Ovary (tissue), 9 donors: ENCODE measurements around the gene FAM193A. TPM values are rescaled to one million over a fixed set of nuclear protein-coding genes. Genes with fewer than 3 reads are reported as not detected.

ENCODE experiments used
- DNase-seq, 5 donors: peaks; one replicate each; pipeline ENCODE4 v3.0.0-alpha.2; 2019 to 2020
- H3K27ac ChIP-seq, 2 donors: fragments of 200-600 bp; one replicate each; pipeline versions ENCODE4 v1.5.1 to v1.8.0; 2019 to 2022
- H3K27me3 ChIP-seq: fragments of 200-600 bp; one replicate; pipeline ENCODE4 v1.8.0; 2022
- H3K36me3 ChIP-seq: fragments of 200-600 bp; sonication (generic); one replicate; pipeline ENCODE4 v1.5.1; 2019
- H3K4me1 ChIP-seq: one replicate; pipeline ENCODE4 v1.8.1; 2013; ENCODE audit warnings: mild to moderate bottlenecking, moderate library complexity; ENCODE audit not compliant: insufficient read depth
- H3K4me3 ChIP-seq: fragments of 200-600 bp; sonication (generic); one replicate; pipeline ENCODE4 v1.5.1; 2017
- H3K9me3 ChIP-seq, 2 donors: fragments of 200-600 bp in 1 of 2; sonication (generic) in 1 of 2; one replicate each; pipeline versions ENCODE4 v1.5.1 to v1.8.1; 2013 to 2019; ENCODE audit warnings: mild to moderate bottlenecking in 1 of 2, moderate library complexity in 1 of 2
- EP300 ChIP-seq: sonication (generic); formaldehyde crosslinking; IDR thresholded peaks from one replicate; pipeline ENCODE4 v1.6.1; 2017; ENCODE audit warnings: antibody characterized with exemption
- POLR2A ChIP-seq: fragments of 450-650 bp; IDR thresholded peaks from one replicate; pipeline ENCODE4 v1.6.1; 2017; ENCODE audit warnings: antibody characterized with exemption, mild to moderate bottlenecking, moderate library complexity
- WGBS, 3 donors: extraction: QIAGEN DNeasy Blood & Tissue Kit in 1 of 3; methylation state at CpG; one replicate each; pipeline versions ENCODE4 v1.1.5 to v1.1.7; 2013 to 2017; 5-methylcytosine and 5-hydroxymethylcytosine counted together
- intact Hi-C, 4 donors: fragments of 100-400 bp; cut with DNase I; formaldehyde crosslinking; loops; one replicate each; pipeline versions ENCODE4 v1.11.0 to v1.15.1; 2022 to 2023
- polyA plus RNA-seq, 2 donors: library from polyadenylated mRNA; stranded (reverse); fragments of 200-250 nt in 1 of 2; fragments of 350-450 nt in 1 of 2; fragmentation: Illumina TruSeq in 1 of 2; extraction: RNeasy Lipid Tissue Mini Kit (QIAGEN cat#74804) in 1 of 2; gene quantifications; one replicate each; pipeline ENCODE4 v1.2.3, GENCODE V29; 2013 to 2014
- total RNA-seq, 7 donors: library from RNA; depleted of rRNA in 2 of 7; stranded (reverse); fragments of >200 nt in 2 of 7; fragmentation: NEBNext Ultra II Directional in 3 of 7; extraction: Animal tissue kit (Norgen Biotek cat#: 25700) in 3 of 7; gene quantifications; one replicate each; pipeline versions ENCODE4 v1.1.0 to v1.2.4, GENCODE V29; 2016 to 2023
- TF ChIP-seq, protein P1 (sequence below), 3 donors: fragments of 450-650 bp in 2 of 3; fragments of 200-600 bp in 1 of 3; IDR thresholded peaks; one replicate each; pipeline versions ENCODE4 v1.5.1 to v1.8.0; 2016 to 2022; ENCODE audit warnings: antibody characterized with exemption in 3 of 3, mild to moderate bottlenecking in 1 of 3
- donor health status: DM: no; HTN: no; CAD: no; lungs with moderate emphysema.
- donor health status: DM: no; HTN: no; CAD: no.
- donor health status: Bipolar disorder and iron deficiency.
- donor health status: DM: yes; HTN: yes; CAD: no.
- donor health status: DM: no; HTN: no; CAD: no.
- donor health status: DM: yes; HTN: yes; CAD: no.

Gene FAM193A
- total and polyA plus RNA-seq, 9 donors: 16.0 to 39.1 (median 28.7) TPM

DNA sequence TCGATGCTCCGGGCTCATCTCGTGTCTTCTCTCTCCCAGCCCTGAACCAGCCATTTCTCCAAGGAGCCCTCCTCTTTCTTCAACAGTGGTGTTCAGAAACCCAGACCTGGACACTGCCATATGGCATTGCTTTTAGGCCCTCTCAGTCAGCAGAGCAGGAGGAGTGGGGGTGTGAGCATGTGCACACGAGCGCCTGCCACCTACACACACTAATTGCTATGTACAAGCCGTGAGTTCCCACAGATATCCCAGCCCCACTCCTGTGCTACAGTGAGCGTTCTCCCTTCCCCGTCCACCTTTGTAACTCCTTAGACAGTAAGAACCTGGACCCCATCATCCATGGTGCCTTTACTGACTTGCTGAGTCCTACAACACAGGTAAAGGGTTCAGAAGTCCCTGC is 165.9 kb downstream of the FAM193A start:
- Histone ChIP-seq H3K27ac (no peak overlapping the region), H3K4me3 (no peak overlapping the region), H3K36me3 (no peaks in the 10 kb centered on the region), H3K27me3 (no peaks in the 10 kb centered on the region), H3K4me1 (no peaks in the 10 kb centered on the region), H3K9me3 (no peaks in the 10 kb centered on the region)
- 92 to 95% (median 94%) methylated on average over 8 of the region's 8 CpGs for WGBS, 3 donors
- intact Hi-C loops: no loop called here
- TF ChIP-seq, protein P1, sequence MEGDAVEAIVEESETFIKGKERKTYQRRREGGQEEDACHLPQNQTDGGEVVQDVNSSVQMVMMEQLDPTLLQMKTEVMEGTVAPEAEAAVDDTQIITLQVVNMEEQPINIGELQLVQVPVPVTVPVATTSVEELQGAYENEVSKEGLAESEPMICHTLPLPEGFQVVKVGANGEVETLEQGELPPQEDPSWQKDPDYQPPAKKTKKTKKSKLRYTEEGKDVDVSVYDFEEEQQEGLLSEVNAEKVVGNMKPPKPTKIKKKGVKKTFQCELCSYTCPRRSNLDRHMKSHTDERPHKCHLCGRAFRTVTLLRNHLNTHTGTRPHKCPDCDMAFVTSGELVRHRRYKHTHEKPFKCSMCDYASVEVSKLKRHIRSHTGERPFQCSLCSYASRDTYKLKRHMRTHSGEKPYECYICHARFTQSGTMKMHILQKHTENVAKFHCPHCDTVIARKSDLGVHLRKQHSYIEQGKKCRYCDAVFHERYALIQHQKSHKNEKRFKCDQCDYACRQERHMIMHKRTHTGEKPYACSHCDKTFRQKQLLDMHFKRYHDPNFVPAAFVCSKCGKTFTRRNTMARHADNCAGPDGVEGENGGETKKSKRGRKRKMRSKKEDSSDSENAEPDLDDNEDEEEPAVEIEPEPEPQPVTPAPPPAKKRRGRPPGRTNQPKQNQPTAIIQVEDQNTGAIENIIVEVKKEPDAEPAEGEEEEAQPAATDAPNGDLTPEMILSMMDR (IDR thresholded peaks at IDR 0.05): no peak
- no peak for TF ChIP-seq EP300
- TF ChIP-seq POLR2A: no peak
- DNase-seq: no peak

DNA sequence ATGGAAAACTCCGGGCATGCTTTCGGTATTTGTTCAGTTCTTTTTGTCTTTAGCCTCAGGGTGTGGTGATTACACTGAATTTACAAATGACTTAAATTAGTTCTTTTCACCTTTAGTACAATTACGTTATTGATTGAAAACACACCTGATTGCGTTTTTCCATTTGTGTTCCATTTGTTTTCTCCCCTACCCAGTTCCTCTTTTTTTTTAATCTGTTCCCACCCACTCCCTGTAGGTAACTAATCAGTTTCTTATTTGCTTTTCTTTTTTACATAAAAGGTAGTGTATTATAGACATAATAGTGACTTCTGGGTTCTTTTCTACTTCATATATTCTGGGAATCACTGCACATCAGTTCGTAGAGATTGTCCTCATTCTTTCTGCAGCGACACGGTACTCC is 166.3 kb downstream of the FAM193A start:
- Histone ChIP-seq H3K27me3 (no peaks in the 10 kb centered on the region), H3K27ac (no peak overlapping the region), H3K4me1 (no peaks in the 10 kb centered on the region), H3K36me3 (no peaks in the 10 kb centered on the region), H3K4me3 (no peak overlapping the region), H3K9me3 (no peaks in the 10 kb centered on the region)
- 80 to 94% (median 88%) methylated on average over 7 of the region's 7 CpGs for WGBS, 3 donors
- intact Hi-C loops: no loop called here
- TF ChIP-seq POLR2A (no peak), EP300 (no peak)
- TF ChIP-seq, protein P1 (IDR thresholded peaks at IDR 0.05): no peak
- DNase-seq: no peak

DNA sequence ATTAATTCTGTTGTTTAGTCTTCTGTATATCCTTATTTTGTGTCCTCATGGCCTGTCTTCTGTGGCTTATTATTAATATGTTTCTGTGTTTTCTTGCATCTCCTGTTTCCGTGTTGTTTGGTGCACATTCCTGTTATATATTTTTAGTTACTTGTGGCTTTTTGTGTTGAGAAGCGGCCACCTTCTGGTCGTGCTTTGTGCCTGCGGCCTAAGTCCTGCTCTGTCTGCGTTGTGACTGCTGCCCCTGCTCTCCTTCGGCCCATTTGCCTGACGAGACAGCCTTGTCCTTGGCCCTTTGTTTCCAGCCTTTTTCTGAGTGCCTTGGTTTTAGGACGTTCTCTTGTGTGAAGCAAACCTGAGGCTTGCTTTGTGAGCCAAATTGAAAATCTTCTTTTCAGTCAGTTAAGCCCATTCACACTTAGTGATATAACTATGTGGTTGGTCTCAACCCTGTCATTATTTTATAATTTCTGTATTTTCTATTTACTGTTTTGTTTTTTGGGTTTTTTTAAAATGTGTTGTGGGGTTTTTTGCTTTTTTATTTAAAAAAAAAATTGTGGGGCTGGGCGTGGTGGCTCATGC is 175.9 kb downstream of the FAM193A start:
- TF ChIP-seq, protein P1 (IDR thresholded peaks at IDR 0.05): no peak
- TF ChIP-seq EP300: no peak
- no peak for TF ChIP-seq POLR2A
- Histone ChIP-seq H3K27me3 (no peaks in the 10 kb centered on the region), H3K36me3 (no peaks in the 10 kb centered on the region), H3K4me3 (no peak overlapping the region), H3K4me1 (no peaks in the 10 kb centered on the region), H3K9me3 (no peaks in the 10 kb centered on the region), H3K27ac (no peak overlapping the region)
- DNase-seq: peak in 1 of 5 donors; percentile 19
- intact Hi-C loops: no loop called here
- WGBS, 3 donors: 60 to 83% (median 61%) methylated on average over 9 of the region's 9 CpGs

DNA sequence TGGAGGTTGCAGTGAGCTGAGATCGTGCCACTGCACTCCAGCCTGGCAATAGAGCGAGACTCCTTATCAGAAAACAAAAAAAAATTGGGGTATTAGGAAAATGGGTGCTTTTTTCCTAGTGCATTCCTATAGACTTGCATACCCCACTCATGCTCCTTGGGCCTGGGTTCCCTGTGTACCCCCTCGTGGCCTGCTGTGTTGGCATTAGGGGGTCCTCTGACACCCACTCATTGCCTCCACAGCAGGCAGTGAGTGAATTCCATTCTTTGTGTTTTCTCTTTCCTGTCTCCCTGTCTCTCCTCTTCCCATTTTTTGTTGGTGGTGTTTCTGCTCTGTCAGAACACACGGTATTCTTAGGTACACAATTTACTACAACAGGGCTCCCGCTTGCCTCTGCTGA is 176.9 kb downstream of the FAM193A start:
- H3K4me3 ChIP-seq: no peak overlapping the region
- no peaks in the 10 kb centered on the region for H3K4me1 ChIP-seq
- no peaks in the 10 kb centered on the region for H3K36me3 ChIP-seq
- TF ChIP-seq, protein P1 (IDR thresholded peaks at IDR 0.05): no peak
- no peak for TF ChIP-seq POLR2A
- no peak for TF ChIP-seq EP300
- no peak overlapping the region for H3K27ac ChIP-seq
- H3K9me3 ChIP-seq: no peaks in the 10 kb centered on the region
- DNase-seq: peak in 1 of 5 donors; percentile 1
- WGBS, 3 donors: 89 to 96% (median 94%) methylated on average over 5 of the region's 5 CpGs
- intact Hi-C loops: no loop called here
- no peaks in the 10 kb centered on the region for H3K27me3 ChIP-seq
